ENCODE measurements around the gene SLC38A8. TPM values are rescaled to one million over a fixed set of nuclear protein-coding genes. Genes with fewer than 3 reads are reported as not detected.
A peak's percentile ranks its signal among the peaks of the same experiment; 100 is the strongest.

SLC38A8 gene
- total RNA-seq, 1 experiment from 2014 or later = not detected

GRCh38 chr16:84085271-84085667, 42.7 kb upstream of the SLC38A8 start:
- no peaks in the 10 kb centered on the region for H3K4me1 ChIP-seq (ENCODE audit: control insufficient read depth, insufficient read depth, low read length)
- no peak for ATAC-seq
- DNase-seq (ENCODE audit: low read depth, low spot score) = no peak
- no TSS peak for BruUV-seq (replicated peaks)
- H3K36me3 ChIP-seq (ENCODE audit: control insufficient read depth, insufficient read depth, low read length) = peaks cover 7% of the 10 kb centered on the region
- ChIA-PET POLR2A (no interaction called here), CTCF (interaction anchor here (0.6 kb wide), 1 partner anchor 71 kb away, joined by 6 read pairs; no protein-coding TSS in a partner anchor)
- intact Hi-C loops (cut with micrococcal nuclease; ENCODE audit: unreplicated experiment) (no loop called here), in situ Hi-C loops (cut with HindIII; ENCODE audit: low pct_unique_long_range_greater_than_20kb, low sequenced_read_pairs) (no loop called here)
- H3K4me3 ChIP-seq (ENCODE audit: low read depth in 2 of 2, low read length in 2 of 2) = no peak overlapping the region
- no peak for TF ChIP-seq TCF7L2 (IDR thresholded peaks at IDR 0.05; ENCODE audit: low read depth, low read length)
- TF ChIP-seq SIN3A (IDR thresholded peaks at IDR 0.05; ENCODE audit: borderline replicate concordance, insufficient read depth, low read depth, low read length) = no peak
- no peak for TF ChIP-seq REST (IDR thresholded peaks at IDR 0.05; ENCODE audit: insufficient read depth in 1 of 2, low read depth in 2 of 2, low read length in 1 of 2)
- no peak for TF ChIP-seq CTCF (IDR thresholded peaks at IDR 0.05)
- TF ChIP-seq POLR2AphosphoS5 (IDR thresholded peaks at IDR 0.05; ENCODE audit: low read depth, low read length) = no peak
- H3K9me3 ChIP-seq (ENCODE audit: control insufficient read depth, insufficient read depth, low read depth, low read length) = no peaks in the 10 kb centered on the region
- H3K27ac ChIP-seq (ENCODE audit: low read length) = no peak overlapping the region
- no peaks in the 10 kb centered on the region for H3K27me3 ChIP-seq (ENCODE audit: control insufficient read depth, insufficient read depth, low read length)

- no peaks in the 10 kb centered on the region for H3K9me3 ChIP-seq (ENCODE audit: control insufficient read depth, insufficient read depth, low read depth, low read length)
- in situ Hi-C loops (cut with HindIII; ENCODE audit: low pct_unique_long_range_greater_than_20kb, low sequenced_read_pairs) (no loop called here), intact Hi-C loops (cut with micrococcal nuclease; ENCODE audit: unreplicated experiment) (no loop called here)
- no peak overlapping the region for H3K27ac ChIP-seq (ENCODE audit: low read length)
- peak; percentile 84 for TF ChIP-seq CTCF (IDR thresholded peaks at IDR 0.05)
- TF ChIP-seq SIN3A (IDR thresholded peaks at IDR 0.05; ENCODE audit: borderline replicate concordance, insufficient read depth, low read depth, low read length) = no peak
- TF ChIP-seq POLR2AphosphoS5 (IDR thresholded peaks at IDR 0.05; ENCODE audit: low read depth, low read length) = no peak
- no TSS peak for BruUV-seq (replicated peaks)
- CTCF ChIA-PET = no interaction called here
- H3K27me3 ChIP-seq (ENCODE audit: control insufficient read depth, insufficient read depth, low read length) = no peaks in the 10 kb centered on the region
- H3K4me3 ChIP-seq (ENCODE audit: low read depth in 2 of 2, low read length in 2 of 2) = no peak overlapping the region
- POLR2A ChIA-PET = no interaction called here
- no peaks in the 10 kb centered on the region for H3K4me1 ChIP-seq (ENCODE audit: control insufficient read depth, insufficient read depth, low read length)
- H3K36me3 ChIP-seq (ENCODE audit: control insufficient read depth, insufficient read depth, low read length) = peaks cover 7% of the 10 kb centered on the region
- DNase-seq (ENCODE audit: low read depth, low spot score) (peak; percentile 57), ATAC-seq (peak; percentile 97)
Measured at GRCh38 chr16:84084570-84085270, 42.1 kb upstream of the SLC38A8 start.

Measured in Panc1 (cell line).